C4-2B (cell line): ENCODE results near the gene MED22.

Experiments used
- H3K27ac ChIP-seq: fragments of 450-650 bp; 2 replicates; pipeline ENCODE4 v1.5.1; 2017
- ZFX ChIP-seq: fragments of 450-650 bp; IDR thresholded peaks from 2 replicates; pipeline ENCODE4 v1.6.1; 2017
- TF ChIP-seq, protein P1 (sequence below): fragments of 450-650 bp; conservative IDR thresholded peaks from 2 replicates; pipeline ENCODE4 v1.5.1; 2017; ENCODE audit warnings: mild to moderate bottlenecking

MED22 gene

DNA sequence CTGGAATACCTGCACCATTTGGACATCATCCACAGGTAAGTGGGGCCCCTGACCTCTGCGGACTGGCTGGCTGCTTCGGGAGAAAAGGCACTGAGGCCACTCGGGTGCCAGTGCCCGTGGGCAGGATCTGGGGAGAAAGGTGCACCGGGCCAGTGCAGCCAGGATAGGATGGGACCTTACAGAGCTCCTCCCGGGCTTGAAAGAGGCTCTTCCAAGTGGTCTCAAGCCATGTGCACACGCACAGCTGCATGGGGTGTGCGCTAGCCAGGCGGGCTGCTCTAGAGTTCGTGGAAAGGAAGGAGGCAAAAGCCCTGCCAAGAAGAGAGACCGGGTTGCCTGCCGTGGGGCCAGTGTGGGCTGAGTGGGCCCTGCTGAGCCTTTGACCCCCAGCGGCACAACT lies 41.6 kb upstream of the MED22 start:
- no peak overlapping the region for H3K27ac ChIP-seq
- TF ChIP-seq, protein P1, sequence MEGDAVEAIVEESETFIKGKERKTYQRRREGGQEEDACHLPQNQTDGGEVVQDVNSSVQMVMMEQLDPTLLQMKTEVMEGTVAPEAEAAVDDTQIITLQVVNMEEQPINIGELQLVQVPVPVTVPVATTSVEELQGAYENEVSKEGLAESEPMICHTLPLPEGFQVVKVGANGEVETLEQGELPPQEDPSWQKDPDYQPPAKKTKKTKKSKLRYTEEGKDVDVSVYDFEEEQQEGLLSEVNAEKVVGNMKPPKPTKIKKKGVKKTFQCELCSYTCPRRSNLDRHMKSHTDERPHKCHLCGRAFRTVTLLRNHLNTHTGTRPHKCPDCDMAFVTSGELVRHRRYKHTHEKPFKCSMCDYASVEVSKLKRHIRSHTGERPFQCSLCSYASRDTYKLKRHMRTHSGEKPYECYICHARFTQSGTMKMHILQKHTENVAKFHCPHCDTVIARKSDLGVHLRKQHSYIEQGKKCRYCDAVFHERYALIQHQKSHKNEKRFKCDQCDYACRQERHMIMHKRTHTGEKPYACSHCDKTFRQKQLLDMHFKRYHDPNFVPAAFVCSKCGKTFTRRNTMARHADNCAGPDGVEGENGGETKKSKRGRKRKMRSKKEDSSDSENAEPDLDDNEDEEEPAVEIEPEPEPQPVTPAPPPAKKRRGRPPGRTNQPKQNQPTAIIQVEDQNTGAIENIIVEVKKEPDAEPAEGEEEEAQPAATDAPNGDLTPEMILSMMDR: no peak
- TF ChIP-seq ZFX: no peak

- TF ChIP-seq ZFX: no peak
- TF ChIP-seq, protein P1: no peak
- no peak overlapping the region for H3K27ac ChIP-seq
These were observed 41.2 kb upstream of the MED22 start for GRCh38 chr9:133389025-133389557.

GRCh38 chr9:133387680-133388079 lies 39.7 kb upstream of the MED22 start:
- no peak for TF ChIP-seq ZFX
- TF ChIP-seq, protein P1: no peak
- H3K27ac ChIP-seq: no peak overlapping the region

GRCh38 chr9:133386338-133386737 lies 38.4 kb upstream of the MED22 start:
- H3K27ac ChIP-seq: no peak overlapping the region
- TF ChIP-seq, protein P1: no peak
- no peak for TF ChIP-seq ZFX

DNA sequence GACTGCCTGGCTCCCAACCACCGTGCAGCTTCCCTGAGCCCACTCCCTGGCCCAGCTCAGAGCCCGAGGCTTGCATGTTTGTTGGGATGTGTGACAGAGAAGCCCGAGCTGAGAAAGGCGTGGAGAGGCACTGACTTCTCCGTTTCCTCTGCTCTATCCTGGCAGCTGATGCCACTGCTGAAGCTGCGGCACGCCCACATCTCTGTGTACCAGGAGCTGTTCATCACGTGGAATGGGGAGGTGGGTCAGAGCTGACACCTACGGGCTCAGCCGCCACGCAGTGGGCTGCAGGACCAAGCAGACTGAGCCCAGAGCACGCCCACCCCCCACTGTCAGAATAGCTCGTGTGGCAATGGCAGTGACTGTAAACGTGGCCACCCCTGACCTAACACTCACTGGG lies 37.5 kb upstream of the MED22 start:
- TF ChIP-seq, protein P1: no peak
- TF ChIP-seq ZFX: no peak

GRCh38 chr9:133384736-133385321 lies 36.9 kb upstream of the MED22 start:
- TF ChIP-seq, protein P1: no peak
- TF ChIP-seq ZFX: no peak
- H3K27ac ChIP-seq: no peak overlapping the region

More for the DNA sequence above, 37.5 kb upstream of the MED22 start:
- no peak overlapping the region for H3K27ac ChIP-seq

DNA sequence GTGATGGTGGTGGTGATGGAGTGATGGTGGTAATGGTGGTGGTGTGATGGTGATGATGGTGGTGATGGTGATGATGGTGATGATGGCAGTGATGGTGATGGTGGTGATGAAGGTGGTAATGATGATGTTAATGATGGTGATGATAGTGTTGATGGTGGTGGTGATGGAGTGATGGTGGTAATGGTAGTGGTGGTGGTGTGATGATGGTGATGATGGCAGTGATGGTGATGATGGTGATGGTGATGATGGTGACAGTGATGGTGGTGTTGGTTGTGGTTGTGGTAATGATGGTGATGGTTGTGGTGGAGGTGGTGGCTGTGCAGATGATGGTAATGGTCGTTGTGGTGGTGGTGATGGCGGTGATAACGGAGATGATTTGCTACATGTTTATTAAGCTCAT lies 35.5 kb upstream of the MED22 start:
- no peak overlapping the region for H3K27ac ChIP-seq
- no peak for TF ChIP-seq ZFX
- TF ChIP-seq, protein P1: no peak
